Neural progenitor cell (in vitro differentiated cells): ENCODE data around the gene TFAP2C.

Experiments
- EZH2 ChIP-seq: fragments of 200-600 bp; sonication (generic); IDR thresholded peaks from 2 replicates; pipeline ENCODE4 v1.6.1; 2017; ENCODE audit warnings: antibody characterized with exemption, mild to moderate bottlenecking, moderate library complexity
- TF ChIP-seq, protein P1 (sequence below): fragments of 200-600 bp; sonication (generic); IDR thresholded peaks from 2 replicates; pipeline ENCODE4 v1.5.1; 2017; ENCODE audit warnings: antibody characterized with exemption, mild to moderate bottlenecking

DNA sequence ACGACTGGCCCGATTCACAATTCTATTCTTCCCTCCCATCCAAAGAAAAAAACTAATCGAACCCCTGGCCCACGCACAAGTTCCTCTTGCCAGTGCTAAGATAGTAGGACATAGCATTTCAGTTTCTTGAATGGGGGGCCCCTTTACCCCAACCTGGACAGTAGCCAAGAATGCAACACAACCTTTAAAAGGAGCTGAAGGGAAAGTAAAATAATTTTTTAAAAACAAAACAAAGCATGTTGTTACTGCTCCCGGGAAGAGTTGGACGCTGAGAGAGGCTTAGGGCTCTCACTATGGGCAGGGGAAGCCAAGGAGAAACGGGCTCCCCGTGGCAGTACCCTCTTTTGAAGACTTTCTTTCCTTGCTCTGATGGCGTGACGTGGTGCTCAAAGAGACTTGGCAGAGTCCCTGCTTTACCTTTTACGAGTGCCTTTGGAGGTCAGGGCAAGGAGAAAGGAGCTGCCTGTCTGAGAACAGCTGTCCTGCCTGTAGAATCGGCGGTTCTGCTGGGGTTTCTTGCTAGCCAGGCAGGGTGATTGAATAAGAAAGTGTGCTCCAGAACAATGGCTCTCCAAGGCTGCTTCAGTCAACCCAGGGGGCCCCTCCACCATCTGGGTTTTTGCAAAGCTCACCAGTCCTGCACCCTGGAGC, 5.8 kb downstream of the TFAP2C start:
- no peak for TF ChIP-seq EZH2
- TF ChIP-seq, protein P1, sequence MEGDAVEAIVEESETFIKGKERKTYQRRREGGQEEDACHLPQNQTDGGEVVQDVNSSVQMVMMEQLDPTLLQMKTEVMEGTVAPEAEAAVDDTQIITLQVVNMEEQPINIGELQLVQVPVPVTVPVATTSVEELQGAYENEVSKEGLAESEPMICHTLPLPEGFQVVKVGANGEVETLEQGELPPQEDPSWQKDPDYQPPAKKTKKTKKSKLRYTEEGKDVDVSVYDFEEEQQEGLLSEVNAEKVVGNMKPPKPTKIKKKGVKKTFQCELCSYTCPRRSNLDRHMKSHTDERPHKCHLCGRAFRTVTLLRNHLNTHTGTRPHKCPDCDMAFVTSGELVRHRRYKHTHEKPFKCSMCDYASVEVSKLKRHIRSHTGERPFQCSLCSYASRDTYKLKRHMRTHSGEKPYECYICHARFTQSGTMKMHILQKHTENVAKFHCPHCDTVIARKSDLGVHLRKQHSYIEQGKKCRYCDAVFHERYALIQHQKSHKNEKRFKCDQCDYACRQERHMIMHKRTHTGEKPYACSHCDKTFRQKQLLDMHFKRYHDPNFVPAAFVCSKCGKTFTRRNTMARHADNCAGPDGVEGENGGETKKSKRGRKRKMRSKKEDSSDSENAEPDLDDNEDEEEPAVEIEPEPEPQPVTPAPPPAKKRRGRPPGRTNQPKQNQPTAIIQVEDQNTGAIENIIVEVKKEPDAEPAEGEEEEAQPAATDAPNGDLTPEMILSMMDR = no peak
